NT2/D1 (cell line): ENCODE measurements around the gene FKBP7.

ENCODE experiments used
- SUZ12 ChIP-seq: IDR thresholded peaks from 2 replicates; pipeline ENCODE4 v1.6.1; 2011; ENCODE audit not compliant: insufficient read length, insufficient read depth; ENCODE audit errors: extremely low read depth
- YY1 ChIP-seq: IDR thresholded peaks from 2 replicates; pipeline ENCODE4 v1.6.1; 2011; ENCODE audit not compliant: insufficient read length, insufficient read depth

DNA sequence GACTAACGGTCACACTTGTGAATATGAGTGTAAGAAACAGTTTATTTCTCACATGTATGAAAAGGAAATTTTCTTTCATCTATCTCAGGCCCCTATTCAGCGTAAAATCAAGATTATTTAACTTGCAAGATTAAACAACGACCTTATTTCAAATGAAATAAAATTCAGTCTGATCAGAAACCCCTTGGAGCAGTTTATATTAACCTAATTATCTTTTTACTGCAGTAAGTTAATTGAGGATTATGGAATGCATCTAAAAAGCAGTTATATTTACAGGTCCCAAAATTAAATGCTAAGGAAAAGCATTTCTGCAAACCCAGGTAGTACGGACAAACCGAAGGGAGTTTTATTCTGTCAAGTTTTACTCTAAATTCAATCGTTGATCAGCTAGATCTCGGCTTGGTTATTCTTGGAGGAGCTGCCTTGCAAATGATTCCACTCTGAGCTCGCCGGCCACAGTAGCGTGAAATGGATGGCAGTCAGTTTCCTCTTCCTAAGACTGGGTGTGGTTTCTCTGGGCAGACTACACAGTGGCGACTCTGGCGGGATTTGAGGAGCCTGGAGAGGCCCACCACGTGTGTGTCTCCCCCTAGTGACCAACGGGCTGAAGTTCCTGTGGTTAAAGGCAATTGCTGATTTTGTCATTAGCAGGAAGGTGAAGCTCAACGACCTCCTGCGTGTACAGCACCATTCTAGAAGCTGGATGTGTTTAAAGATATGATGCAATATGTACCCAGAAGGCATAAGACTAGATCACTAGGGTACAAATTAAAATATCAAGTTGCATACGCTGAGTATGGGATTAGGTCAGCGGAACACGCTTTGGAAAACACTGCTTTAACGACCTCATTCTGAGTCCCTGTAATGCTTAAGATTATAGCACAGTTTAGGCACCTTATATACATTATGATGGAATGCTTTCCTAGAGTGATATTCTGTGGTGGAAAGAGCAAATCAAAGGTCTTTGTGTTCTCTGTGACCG lies 63.8 kb downstream of the FKBP7 start:
- TF ChIP-seq SUZ12, result no peak
- TF ChIP-seq YY1, result no peak
